ENCODE data around the gene RPTOR. TPM values are rescaled to one million over a fixed set of nuclear protein-coding genes. Genes with fewer than 3 reads are reported as not detected.

Gene RPTOR
- polyA plus RNA-seq, 1 donor from 2014 or later, result 8.0 TPM

GRCh38 chr17:80775863-80776262 lies 231.2 kb downstream of the RPTOR start:
- Histone ChIP-seq H3K4me3 (ENCODE audit: low read length) (no peak overlapping the region), H2AFZ (ENCODE audit: low read depth, low read length) (no peak overlapping the region), H3K9ac (ENCODE audit: low read length) (no peak overlapping the region), H3K9me2 (ENCODE audit: insufficient read depth, low read length) (no peaks in the 10 kb centered on the region), H4K20me1 (ENCODE audit: insufficient read depth) (no peaks in the 10 kb centered on the region), H3K27me3 (ENCODE audit: insufficient read depth, low read depth, low read length) (no peaks in the 10 kb centered on the region), H3K36me3 (ENCODE audit: insufficient read depth, low read length) (no peaks in the 10 kb centered on the region), H3K79me2 (replicated peaks; ENCODE audit: insufficient read depth, low read length) (no peaks in the 10 kb centered on the region), H3K9me3 (ENCODE audit: low read length) (no peaks in the 10 kb centered on the region), H3K27ac (ENCODE audit: low read length) (no peak overlapping the region), H3K4me2 (ENCODE audit: low read length) (no peak overlapping the region), H3F3A (ENCODE audit: insufficient read depth, low read length, poor library complexity, severe bottlenecking) (no peaks in the 10 kb centered on the region)
- TF ChIP-seq CTCF (IDR thresholded peaks at IDR 0.05; ENCODE audit: poor library complexity, severe bottlenecking) (no peak), MXI1 (conservative IDR thresholded peaks at IDR 0.05; ENCODE audit: poor library complexity, severe bottlenecking) (no peak), EP300 (conservative IDR thresholded peaks at IDR 0.05; ENCODE audit: poor library complexity, severe bottlenecking) (no peak), RAD21 (conservative IDR thresholded peaks at IDR 0.05) (no peak), POLR2AphosphoS5 (IDR thresholded peaks at IDR 0.05) (no peak), TAF1 (IDR thresholded peaks at IDR 0.05; ENCODE audit: low read depth) (no peak), REST (IDR thresholded peaks at IDR 0.05; ENCODE audit: borderline replicate concordance) (no peak), SMC3 (conservative IDR thresholded peaks at IDR 0.05; ENCODE audit: poor library complexity) (no peak), EZH2 (IDR thresholded peaks at IDR 0.05; ENCODE audit: borderline replicate concordance, insufficient read depth, low read length, poor library complexity, severe bottlenecking) (no peak)

- Histone ChIP-seq H3K79me2 (replicated peaks; ENCODE audit: insufficient read depth, low read length) (no peaks in the 10 kb centered on the region), H3K4me2 (ENCODE audit: low read length) (no peak overlapping the region), H2AFZ (ENCODE audit: low read depth, low read length) (no peak overlapping the region), H3K9me2 (ENCODE audit: insufficient read depth, low read length) (no peaks in the 10 kb centered on the region), H3K4me3 (ENCODE audit: low read length) (no peak overlapping the region), H4K20me1 (ENCODE audit: insufficient read depth) (no peaks in the 10 kb centered on the region), H3K27me3 (ENCODE audit: insufficient read depth, low read depth, low read length) (no peaks in the 10 kb centered on the region), H3K27ac (ENCODE audit: low read length) (no peak overlapping the region), H3K9ac (ENCODE audit: low read length) (no peak overlapping the region), H3K36me3 (ENCODE audit: insufficient read depth, low read length) (no peaks in the 10 kb centered on the region), H3K9me3 (ENCODE audit: low read length) (no peaks in the 10 kb centered on the region), H3F3A (ENCODE audit: insufficient read depth, low read length, poor library complexity, severe bottlenecking) (no peaks in the 10 kb centered on the region)
- no peak for TF ChIP-seq RAD21 (conservative IDR thresholded peaks at IDR 0.05)
- TF ChIP-seq SMC3 (conservative IDR thresholded peaks at IDR 0.05; ENCODE audit: poor library complexity), result no peak
- no peak for TF ChIP-seq TAF1 (IDR thresholded peaks at IDR 0.05; ENCODE audit: low read depth)
- no peak for TF ChIP-seq MXI1 (conservative IDR thresholded peaks at IDR 0.05; ENCODE audit: poor library complexity, severe bottlenecking)
- no peak for TF ChIP-seq EZH2 (IDR thresholded peaks at IDR 0.05; ENCODE audit: borderline replicate concordance, insufficient read depth, low read length, poor library complexity, severe bottlenecking)
These were observed 232.6 kb downstream of the RPTOR start for GRCh38 chr17:80777274-80777673.
